ENCODE measurements around the gene CACNA1A. TPM values are rescaled to one million over a fixed set of nuclear protein-coding genes. Genes with fewer than 3 reads are reported as not detected.

Gene CACNA1A
- total RNA-seq, 1 donor from 2014 or later, result 7.7 TPM

GRCh38 chr19:13298565-13299481, 207.5 kb downstream of the CACNA1A start:
- Histone ChIP-seq H3K4me3 (peak overlapping the region in 1 of 2 donors; percentile 50), H3K27ac (no peak overlapping the region), H3K9me3 (no peaks in the 10 kb centered on the region), H3K27me3 (no peaks in the 10 kb centered on the region), H3K4me1 (no peaks in the 10 kb centered on the region), H3K36me3 (no peaks in the 10 kb centered on the region)
- intact Hi-C loops (cut with DNase I), result no loop called here
- DNase-seq (ENCODE audit: low spot score in 2 of 2), result no peak
- no peak for TF ChIP-seq CTCF (IDR thresholded peaks at IDR 0.05)

GRCh38 chr19:13297023-13297422, 209.3 kb downstream of the CACNA1A start:
- H3K4me3 ChIP-seq, result no peak overlapping the region
- no peaks in the 10 kb centered on the region for H3K4me1 ChIP-seq
- H3K27ac ChIP-seq, result no peak overlapping the region
- intact Hi-C loops (cut with DNase I), result no loop called here
- no peaks in the 10 kb centered on the region for H3K9me3 ChIP-seq
- H3K36me3 ChIP-seq, result no peaks in the 10 kb centered on the region
- DNase-seq (ENCODE audit: low spot score in 2 of 2), result no peak
- no peaks in the 10 kb centered on the region for H3K27me3 ChIP-seq
- TF ChIP-seq CTCF (IDR thresholded peaks at IDR 0.05), result no peak

GRCh38 chr19:13294812-13295567, 211.3 kb downstream of the CACNA1A start:
- intact Hi-C loops (cut with DNase I), result no loop called here
- Histone ChIP-seq H3K27me3 (no peaks in the 10 kb centered on the region), H3K9me3 (no peaks in the 10 kb centered on the region), H3K4me3 (no peak overlapping the region), H3K27ac (no peak overlapping the region), H3K36me3 (no peaks in the 10 kb centered on the region), H3K4me1 (no peaks in the 10 kb centered on the region)
- no peak for DNase-seq (ENCODE audit: low spot score in 2 of 2)
- no peak for TF ChIP-seq CTCF (IDR thresholded peaks at IDR 0.05)

GRCh38 chr19:13291913-13292312, 214.4 kb downstream of the CACNA1A start:
- Histone ChIP-seq H3K36me3 (no peaks in the 10 kb centered on the region), H3K27me3 (no peaks in the 10 kb centered on the region), H3K9me3 (no peaks in the 10 kb centered on the region), H3K27ac (no peak overlapping the region), H3K4me3 (no peak overlapping the region), H3K4me1 (no peaks in the 10 kb centered on the region)
- DNase-seq (ENCODE audit: low spot score in 2 of 2), result no peak
- TF ChIP-seq CTCF (IDR thresholded peaks at IDR 0.05), result no peak
- intact Hi-C loops (cut with DNase I), result no loop called here

- no peak for TF ChIP-seq CTCF (IDR thresholded peaks at IDR 0.05)
- Histone ChIP-seq H3K27ac (no peak overlapping the region), H3K9me3 (no peaks in the 10 kb centered on the region), H3K4me3 (no peak overlapping the region), H3K4me1 (no peaks in the 10 kb centered on the region), H3K36me3 (no peaks in the 10 kb centered on the region), H3K27me3 (no peaks in the 10 kb centered on the region)
- DNase-seq (ENCODE audit: low spot score in 2 of 2), result no peak
- intact Hi-C loops (cut with DNase I), result no loop called here
These were observed 215.5 kb downstream of the CACNA1A start for GRCh38 chr19:13290741-13291140.

All from ascending aorta (tissue), 2 donors.